ENCODE data around the gene BOD1L1.
A peak's percentile ranks its signal among the peaks of the same experiment; 100 is the strongest.
"Not testable (repeated sequence)": the region's sequence is repeated elsewhere in the genome, so short reads cannot be mapped to it uniquely, and the experiment has no call there.

The BOD1L1 gene

GRCh38 chr4:13618212-13618806 lies 9.2 kb downstream of the BOD1L1 start:
- no peak for DNase-seq

DNA sequence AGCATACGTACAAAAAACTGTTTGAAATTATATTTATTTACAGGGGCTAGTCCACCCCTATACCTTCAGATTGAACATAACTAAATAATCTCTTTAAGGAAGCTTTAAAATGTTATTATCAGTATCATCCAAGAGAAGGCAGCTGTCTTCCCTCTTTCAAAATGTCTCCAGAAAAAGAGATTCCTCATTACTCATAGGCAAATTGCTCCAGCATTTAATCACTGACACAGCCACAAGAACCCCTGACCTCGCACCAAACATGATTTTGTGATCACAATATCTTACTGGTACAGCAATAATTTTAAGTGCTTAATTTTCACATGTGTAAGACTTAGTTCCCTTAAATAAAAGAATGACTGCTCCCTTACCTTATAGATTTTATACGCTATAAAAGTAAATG lies 9.7 kb downstream of the BOD1L1 start:
- DNase-seq = no peak

DNA sequence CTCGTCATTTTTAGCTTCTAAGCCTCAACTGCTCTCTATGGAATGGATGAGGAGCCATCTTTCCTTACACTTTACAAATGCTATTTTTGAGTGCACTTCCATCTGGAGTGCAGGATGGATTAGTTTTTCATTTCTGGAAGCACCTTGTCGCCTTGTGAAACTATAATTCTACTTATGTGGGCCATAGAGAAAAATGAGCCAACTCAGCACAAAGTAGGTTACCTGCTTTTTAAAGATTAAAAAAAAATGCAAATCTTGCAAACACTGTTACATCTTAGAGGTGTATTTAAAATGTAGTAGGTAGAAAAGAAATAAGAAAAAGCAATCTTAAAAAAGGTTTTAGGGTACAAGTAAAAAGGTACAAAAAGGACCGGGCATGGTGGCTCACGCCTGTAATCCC lies 10.9 kb downstream of the BOD1L1 start:
- no peak for DNase-seq

- DNase-seq = peak; percentile 43
Measured at GRCh38 chr4:13615161-13615560, 12.4 kb downstream of the BOD1L1 start.

- DNase-seq = no peak
Measured at GRCh38 chr4:13612569-13612968, 15.0 kb downstream of the BOD1L1 start.

DNA sequence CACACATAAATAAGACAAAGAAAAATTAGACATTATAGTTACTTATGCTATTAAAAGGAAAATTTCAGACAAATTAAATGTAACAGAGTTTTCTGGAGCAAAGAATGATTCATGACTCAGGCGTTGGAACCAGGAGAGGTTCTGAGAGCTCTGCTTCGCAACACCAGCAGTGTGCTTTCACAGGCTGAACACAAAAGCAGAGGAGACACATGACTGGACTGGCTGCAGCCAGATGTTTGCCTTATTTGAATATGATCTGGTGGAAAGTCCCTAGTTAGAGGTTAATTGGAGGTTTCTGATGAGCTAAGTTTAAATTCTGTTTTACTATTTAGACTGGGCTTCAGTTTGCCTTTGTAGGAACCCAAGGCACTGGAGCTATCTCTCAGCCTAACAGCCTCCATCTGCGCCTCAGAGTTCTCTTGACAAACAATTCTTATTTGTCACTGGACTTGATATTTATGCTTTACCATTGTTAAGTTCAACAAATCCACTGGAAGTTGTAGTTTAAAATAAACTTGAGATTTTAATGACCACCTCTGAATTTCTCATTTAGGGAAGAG lies 16.2 kb downstream of the BOD1L1 start:
- DNase-seq = no peak

DNA sequence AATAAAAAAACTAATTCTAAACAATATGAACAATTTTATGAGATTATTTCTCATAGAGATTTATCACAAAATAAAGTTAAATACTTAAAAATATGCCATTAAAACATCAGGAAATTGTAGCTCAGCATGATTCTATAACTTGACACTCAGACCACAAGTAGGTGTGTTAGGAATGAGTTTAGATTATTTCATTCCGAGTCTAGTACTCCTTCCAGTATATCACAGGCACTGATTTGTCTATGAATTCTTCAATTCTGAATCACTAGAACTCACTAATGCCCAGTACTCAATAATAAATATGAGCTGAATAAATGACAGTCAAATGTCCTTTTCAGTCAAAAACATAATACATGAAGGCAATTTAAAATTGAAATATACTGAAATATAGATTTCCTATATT lies 22.2 kb downstream of the BOD1L1 start:
- no peak for DNase-seq

- DNase-seq = no peak
Measured at GRCh38 chr4:13601848-13602247, 25.7 kb downstream of the BOD1L1 start.

DNA sequence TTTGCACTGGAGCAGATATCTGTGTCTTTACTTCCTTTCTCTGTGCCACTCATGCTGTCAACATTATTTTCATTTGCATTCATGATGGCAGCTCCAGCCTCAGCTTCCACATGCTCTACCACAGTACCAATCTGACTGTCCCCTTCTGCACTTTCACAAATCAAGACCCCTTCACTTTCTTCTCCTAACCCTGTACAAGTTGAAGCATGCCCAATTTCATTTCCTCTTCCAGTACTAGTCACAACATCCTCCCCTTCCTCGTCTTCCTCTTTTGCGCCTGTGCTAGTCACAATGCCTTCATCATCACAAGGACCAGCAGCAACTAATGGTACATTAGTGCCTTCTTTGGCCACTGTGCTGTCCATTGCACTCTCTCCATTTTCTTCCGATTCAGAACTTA lies 26.5 kb downstream of the BOD1L1 start:
- peak; percentile 74 for DNase-seq

DNA sequence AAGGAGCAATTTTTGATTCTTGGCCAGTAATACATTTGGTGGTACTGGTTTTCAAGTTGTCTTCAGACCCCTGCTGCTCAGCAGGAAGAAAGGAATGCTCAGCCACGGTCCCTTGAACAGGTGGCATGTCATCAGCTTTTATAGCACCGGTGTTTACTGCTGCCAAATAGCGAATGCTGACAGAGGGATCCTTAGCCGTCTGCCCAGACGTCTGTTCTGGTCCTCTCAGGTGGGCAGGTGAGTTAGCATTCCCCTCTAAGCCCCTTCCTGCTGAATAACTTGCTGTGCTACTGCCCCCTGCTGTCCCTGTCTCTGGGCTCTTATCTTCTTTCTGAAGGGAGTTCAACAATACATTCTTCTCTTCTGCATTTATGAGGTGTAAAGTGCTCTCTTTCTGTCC lies 28.4 kb downstream of the BOD1L1 start:
- no peak for DNase-seq

GRCh38 chr4:13597604-13598003 lies 29.9 kb downstream of the BOD1L1 start:
- DNase-seq = peak; percentile 6

- DNase-seq = no peak
Measured at GRCh38 chr4:13597141-13597540, 30.4 kb downstream of the BOD1L1 start.

DNA sequence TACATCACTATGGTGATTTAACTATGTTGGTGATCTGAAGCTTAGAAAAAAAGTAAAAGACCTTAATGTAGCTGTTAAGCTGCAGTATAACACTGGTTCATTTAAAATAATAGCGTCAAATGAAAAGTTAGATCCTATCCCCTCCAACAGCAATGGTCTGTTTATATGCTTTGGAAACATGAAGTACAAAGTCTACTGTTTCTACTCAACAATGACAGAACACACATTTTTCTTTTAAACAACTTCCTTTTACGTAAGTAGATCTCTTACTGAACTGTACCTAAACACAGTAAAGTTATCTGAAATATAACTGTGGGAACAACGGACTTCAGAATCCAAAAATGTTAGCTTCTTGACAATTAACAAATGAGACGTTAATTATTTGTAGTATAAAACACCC lies 35.3 kb downstream of the BOD1L1 start:
- DNase-seq = no peak

DNA sequence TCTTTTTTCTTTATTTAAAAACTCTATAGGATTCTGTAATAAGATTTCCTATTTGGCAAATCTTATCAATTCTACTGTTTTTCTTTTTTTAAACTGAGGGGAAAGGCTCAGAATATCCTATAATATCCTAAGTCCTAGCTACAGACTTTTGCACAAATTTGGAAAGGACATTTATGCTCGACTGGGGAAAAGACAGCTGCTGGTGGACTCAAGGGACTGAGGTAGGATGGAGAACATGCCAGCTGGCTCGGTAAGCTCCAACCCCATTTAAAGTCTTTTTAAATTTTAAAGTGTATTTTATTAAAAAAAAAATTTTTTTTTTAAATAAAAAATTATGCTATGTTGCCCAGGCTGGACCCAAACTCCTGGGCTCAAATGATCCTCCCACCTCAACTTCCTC lies 36.8 kb downstream of the BOD1L1 start:
- DNase-seq = no peak

- no peak for DNase-seq
Measured at GRCh38 chr4:13588954-13589353, 38.6 kb downstream of the BOD1L1 start.

DNA sequence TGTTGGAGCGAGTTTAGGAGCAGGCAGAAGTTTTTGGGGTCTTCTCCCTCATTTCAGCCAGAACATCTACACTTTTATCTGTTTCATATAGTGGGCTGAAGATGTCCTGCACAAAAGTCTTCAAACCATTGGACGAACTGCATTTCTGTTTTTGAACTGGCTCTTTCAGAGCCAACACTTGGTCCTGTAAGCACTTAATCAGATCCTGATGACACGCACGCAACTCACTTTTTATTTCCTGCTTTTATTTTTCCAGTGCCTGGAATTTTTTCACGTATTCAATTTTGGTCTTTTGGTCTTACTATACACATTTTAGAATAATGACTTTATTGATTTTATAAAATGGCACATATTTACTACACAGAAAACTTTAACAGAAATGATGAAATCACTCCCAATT lies 43.0 kb downstream of the BOD1L1 start:
- no peak for DNase-seq

- DNase-seq = no peak
Measured at GRCh38 chr4:13580036-13580435, 47.5 kb downstream of the BOD1L1 start.

- DNase-seq = no peak
Measured at GRCh38 chr4:13577660-13578059, 49.9 kb downstream of the BOD1L1 start.

DNA sequence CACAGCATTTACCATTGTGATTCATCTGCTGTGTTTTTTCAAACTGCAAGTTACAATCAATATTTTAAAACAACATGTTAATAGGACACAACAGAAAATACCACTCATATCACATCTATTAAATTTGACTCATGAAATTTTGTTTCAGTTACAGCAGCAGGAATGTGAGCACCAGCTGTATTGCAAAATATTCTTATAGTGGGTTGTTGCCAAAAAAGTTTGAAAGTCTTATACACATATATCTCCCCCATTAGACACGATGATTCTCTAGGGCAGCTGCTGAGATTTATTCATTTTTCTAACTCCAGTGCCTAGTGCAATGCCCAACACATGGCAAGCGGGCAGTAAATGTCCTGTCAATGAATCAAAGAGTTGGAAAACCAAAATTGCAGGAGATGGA lies 56.6 kb downstream of the BOD1L1 start:
- DNase-seq = no peak

DNA sequence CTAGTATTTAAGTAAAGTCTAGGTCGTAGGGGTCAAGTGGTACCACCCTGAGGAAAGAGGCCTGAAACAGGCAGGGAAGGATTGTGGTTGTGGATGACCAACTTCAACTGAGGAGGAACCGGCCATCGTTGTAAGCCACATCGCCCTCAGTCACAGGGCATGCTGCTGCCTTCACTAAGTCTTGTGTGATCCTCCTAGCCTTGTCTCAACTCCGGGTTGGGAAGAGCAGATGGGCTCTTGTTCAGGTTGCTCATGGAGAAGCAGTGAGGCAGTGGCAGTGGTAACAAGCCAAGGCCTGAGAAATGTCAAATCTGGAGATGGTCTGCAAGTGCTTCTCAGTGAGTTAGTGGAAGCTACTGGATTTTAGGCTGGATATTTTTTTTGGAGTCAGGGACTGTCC lies 60.4 kb downstream of the BOD1L1 start:
- DNase-seq = no peak

DNA sequence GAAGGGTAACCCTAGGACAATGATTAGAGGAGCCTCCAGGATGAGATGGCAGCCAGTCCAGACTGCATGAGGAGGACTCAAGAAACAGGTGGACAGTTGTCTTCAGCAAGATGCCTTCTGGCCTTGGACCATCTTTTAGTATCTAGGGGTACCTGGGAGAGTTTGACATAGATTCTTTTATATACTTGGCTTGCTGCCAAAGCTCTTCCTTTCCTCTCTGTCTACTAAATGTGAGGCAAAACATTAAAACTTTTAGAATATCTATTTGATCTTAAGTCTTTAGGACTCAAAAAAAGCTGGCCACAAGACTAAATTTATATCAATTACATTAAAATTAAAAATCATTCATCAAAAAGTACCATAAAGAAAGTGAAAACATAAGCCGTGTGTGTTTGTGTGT lies 64.6 kb downstream of the BOD1L1 start:
- no peak for DNase-seq

DNA sequence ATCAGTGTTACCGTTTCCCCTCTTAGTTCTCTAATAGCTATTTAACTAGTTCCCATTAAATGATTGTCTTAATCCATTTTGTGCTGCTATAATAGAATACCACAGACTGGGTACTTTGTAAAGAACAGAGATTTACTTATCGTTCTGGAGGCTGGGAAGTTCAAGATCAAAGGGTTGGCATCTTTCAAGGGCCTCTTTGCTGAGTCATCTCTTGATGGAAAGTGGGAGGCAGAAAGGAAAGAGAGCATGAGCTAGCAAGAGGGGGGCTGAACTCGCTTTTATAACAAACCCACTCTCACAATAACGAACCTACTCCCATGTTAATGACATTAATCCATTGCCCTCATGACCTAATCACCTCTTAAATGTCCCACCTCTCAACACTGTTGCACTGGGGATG lies 65.9 kb downstream of the BOD1L1 start:
- no peak for DNase-seq

GRCh38 chr4:13560111-13560510 lies 67.4 kb downstream of the BOD1L1 start:
- not testable (repeated sequence) for DNase-seq

- no peak for DNase-seq
Measured at GRCh38 chr4:13559413-13559812, 68.1 kb downstream of the BOD1L1 start.

DNA sequence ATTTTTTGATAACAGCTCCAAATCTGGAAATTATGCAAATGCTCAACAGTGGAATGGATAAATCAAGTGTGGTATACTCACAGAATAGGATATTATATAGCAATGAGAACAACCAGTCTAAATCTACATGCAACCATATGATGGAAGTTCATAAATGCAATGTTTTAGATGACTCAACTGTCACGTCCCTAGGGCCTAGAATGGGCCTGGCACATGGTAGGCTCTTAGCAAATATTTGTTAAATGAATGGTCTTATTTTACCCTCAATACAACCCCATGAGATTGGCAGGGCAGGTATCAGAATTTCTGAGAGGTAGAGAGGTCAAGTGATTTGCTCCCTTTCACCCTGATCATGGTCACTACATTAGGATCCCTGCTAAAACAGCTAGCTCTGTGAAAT lies 68.6 kb downstream of the BOD1L1 start:
- DNase-seq = no peak
